ENCODE results near the gene POLR1A. TPM values are rescaled to one million over a fixed set of nuclear protein-coding genes. Genes with fewer than 3 reads are reported as not detected.

The POLR1A gene
- total RNA-seq, 4 donors from 2014 or later, result 11.1 to 17.6 (median 13.3) TPM

DNA sequence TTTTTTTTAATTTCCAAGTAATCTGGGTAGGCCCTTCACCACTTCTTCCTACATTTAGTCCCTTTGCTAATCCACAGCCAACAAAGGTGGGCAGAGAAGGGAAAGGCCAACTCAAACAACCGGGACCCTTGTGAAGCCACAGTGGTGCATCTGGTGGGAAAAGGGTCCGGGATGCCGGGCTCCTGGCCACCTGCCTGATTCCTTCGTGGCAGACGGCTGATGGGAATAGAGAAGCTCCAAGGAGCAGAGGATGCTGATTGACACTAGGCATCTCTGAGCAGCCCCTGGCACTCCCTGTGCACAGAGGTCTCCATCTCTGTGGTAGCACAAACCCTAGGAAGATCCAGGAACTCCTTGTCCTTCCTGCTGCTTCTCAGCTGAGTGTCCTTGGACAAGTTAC, 37.0 kb downstream of the POLR1A start:
- in situ Hi-C loops (cut with MboI; ENCODE audit: low pct_ligation_motif_present in 1 of 4, low pct_unique_long_range_greater_than_20kb in 1 of 4, low sequenced_read_pairs in 3 of 4) (no loop called here), intact Hi-C loops (cut with DNase I; ENCODE audit: low total_unique reads) (no loop called here)
- peaks cover 0 to 35% (median 14%) of the 10 kb centered on the region in 4 donors for H3K36me3 ChIP-seq
- TF ChIP-seq POLR2A (IDR thresholded peaks at IDR 0.05), result no peak
- TF ChIP-seq, protein P1, sequence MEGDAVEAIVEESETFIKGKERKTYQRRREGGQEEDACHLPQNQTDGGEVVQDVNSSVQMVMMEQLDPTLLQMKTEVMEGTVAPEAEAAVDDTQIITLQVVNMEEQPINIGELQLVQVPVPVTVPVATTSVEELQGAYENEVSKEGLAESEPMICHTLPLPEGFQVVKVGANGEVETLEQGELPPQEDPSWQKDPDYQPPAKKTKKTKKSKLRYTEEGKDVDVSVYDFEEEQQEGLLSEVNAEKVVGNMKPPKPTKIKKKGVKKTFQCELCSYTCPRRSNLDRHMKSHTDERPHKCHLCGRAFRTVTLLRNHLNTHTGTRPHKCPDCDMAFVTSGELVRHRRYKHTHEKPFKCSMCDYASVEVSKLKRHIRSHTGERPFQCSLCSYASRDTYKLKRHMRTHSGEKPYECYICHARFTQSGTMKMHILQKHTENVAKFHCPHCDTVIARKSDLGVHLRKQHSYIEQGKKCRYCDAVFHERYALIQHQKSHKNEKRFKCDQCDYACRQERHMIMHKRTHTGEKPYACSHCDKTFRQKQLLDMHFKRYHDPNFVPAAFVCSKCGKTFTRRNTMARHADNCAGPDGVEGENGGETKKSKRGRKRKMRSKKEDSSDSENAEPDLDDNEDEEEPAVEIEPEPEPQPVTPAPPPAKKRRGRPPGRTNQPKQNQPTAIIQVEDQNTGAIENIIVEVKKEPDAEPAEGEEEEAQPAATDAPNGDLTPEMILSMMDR (IDR thresholded peaks at IDR 0.05), result no peak
- TF ChIP-seq POLR2AphosphoS5 (IDR thresholded peaks at IDR 0.05), result no peak
- no peak for TF ChIP-seq EP300 (IDR thresholded peaks at IDR 0.05; ENCODE audit: low read depth)
- H3K27me3 ChIP-seq, result no peaks in the 10 kb centered on the region
- no peaks in the 10 kb centered on the region for H3K9me3 ChIP-seq
- H3K27ac ChIP-seq, result no peak overlapping the region
- H3K4me1 ChIP-seq, result peaks cover 0 to 9% (median 5%) of the 10 kb centered on the region in 4 donors
- WGBS, 2 donors (ENCODE audit: low coverage in 1 of 2), result 97% methylated on average over 5 of the region's 5 CpGs; no CpG with 5 or more reads in 1 of the 2 donors
- DNase-seq, result no peak
- no peak overlapping the region for H3K4me3 ChIP-seq

DNA sequence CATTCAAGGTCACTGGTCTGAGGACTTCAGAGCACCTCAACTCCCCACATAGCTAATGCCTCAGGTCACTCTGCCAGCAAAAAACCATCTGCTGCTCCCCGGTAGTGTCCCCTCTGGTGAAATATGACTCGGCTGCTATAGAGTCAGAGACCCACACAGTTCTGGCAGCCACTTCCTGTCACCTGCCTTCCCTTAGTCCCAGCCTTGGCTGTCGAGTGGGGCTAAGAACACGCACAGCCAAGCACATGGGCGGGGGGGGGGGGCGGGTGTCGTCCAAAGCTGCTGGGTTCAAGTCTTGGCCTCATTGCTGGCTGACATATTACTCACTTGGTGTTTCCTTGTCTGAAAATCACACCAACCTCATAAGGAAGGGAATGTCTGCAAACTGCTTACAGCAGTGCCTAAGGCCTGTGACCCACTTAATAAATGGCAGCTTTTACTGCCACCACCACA, 37.5 kb downstream of the POLR1A start:
- intact Hi-C loops (cut with DNase I; ENCODE audit: low total_unique reads), result no loop called here
- TF ChIP-seq, protein P1 (IDR thresholded peaks at IDR 0.05), result no peak
- TF ChIP-seq EP300 (IDR thresholded peaks at IDR 0.05; ENCODE audit: low read depth) (no peak), POLR2AphosphoS5 (IDR thresholded peaks at IDR 0.05) (no peak), POLR2A (IDR thresholded peaks at IDR 0.05) (no peak)
- in situ Hi-C loops (cut with MboI; ENCODE audit: low pct_ligation_motif_present in 1 of 4, low pct_unique_long_range_greater_than_20kb in 1 of 4, low sequenced_read_pairs in 3 of 4), result no loop called here
- WGBS, 2 donors (ENCODE audit: low coverage in 1 of 2), result 49% methylated on average over 7 of the region's 7 CpGs; no CpG with 5 or more reads in 1 of the 2 donors
- no peak overlapping the region for H3K27ac ChIP-seq
- no peaks in the 10 kb centered on the region for H3K27me3 ChIP-seq
- peak; percentile 24 for DNase-seq
- peaks cover 0 to 9% (median 5%) of the 10 kb centered on the region in 4 donors for H3K4me1 ChIP-seq
- no peak overlapping the region for H3K4me3 ChIP-seq
- H3K36me3 ChIP-seq, result peaks cover 0 to 35% (median 15%) of the 10 kb centered on the region in 4 donors
- no peaks in the 10 kb centered on the region for H3K9me3 ChIP-seq

DNA sequence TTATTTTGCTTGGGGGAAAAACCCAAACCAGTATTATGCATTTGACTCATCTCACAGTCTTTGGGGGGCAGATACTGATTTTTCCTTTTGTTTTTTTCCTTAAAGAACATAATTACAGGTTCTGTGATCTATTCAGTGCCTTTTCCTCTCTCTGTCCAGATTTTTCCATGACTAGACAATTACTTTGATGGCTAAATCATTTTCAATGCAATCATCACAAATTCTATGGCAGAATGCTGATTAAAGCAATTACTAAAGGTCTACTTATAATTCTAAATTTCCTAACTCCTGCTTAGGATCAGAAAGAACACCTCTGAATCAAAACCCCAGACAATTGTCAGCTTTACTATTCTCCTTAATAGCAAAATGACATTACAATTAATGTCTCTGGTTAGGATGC, 38.8 kb downstream of the POLR1A start:
- H3K27me3 ChIP-seq, result no peaks in the 10 kb centered on the region
- no peaks in the 10 kb centered on the region for H3K9me3 ChIP-seq
- H3K4me3 ChIP-seq, result no peak overlapping the region
- H3K4me1 ChIP-seq, result peaks cover 0 to under 1% (median 0%) of the 10 kb centered on the region in 4 donors
- no peak for DNase-seq
- TF ChIP-seq EP300 (IDR thresholded peaks at IDR 0.05; ENCODE audit: low read depth), result no peak
- no peak for TF ChIP-seq POLR2A (IDR thresholded peaks at IDR 0.05)
- no peak for TF ChIP-seq POLR2AphosphoS5 (IDR thresholded peaks at IDR 0.05)
- TF ChIP-seq, protein P1 (IDR thresholded peaks at IDR 0.05), result no peak
- intact Hi-C loops (cut with DNase I; ENCODE audit: low total_unique reads), result no loop called here
- peaks cover 0 to 35% (median 15%) of the 10 kb centered on the region in 4 donors for H3K36me3 ChIP-seq
- in situ Hi-C loops (cut with MboI; ENCODE audit: low pct_ligation_motif_present in 1 of 4, low pct_unique_long_range_greater_than_20kb in 1 of 4, low sequenced_read_pairs in 3 of 4), result no loop called here
- no peak overlapping the region for H3K27ac ChIP-seq

DNA sequence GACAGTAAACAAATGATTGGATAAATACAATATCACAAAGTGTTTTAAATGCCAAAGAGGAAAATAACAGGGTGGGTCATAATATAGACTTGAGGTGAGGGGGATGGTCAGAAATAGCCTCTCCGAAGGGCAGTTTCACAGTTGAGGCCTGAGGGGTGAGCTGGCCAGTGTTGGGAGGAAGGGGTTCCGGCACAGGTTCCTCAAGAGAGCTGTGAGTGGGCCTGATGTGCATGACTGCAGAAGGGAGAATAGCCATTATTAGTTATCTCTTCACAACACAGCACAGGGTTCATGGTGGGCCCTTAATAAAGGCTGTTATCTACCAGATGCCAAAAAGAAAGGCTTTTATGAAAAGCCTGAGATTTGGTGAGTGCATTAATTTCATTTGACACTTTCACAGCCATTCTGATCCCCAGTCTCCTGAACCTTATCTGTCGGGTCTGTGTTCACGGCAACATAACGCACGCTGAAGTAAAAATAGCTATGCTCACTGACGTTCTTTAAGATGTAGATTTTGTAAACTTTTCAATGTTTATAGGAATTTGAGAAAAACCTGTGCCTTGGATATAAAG, 39.6 kb downstream of the POLR1A start:
- Histone ChIP-seq H3K36me3 (peaks cover 0 to 35% (median 14%) of the 10 kb centered on the region in 4 donors), H3K27me3 (no peaks in the 10 kb centered on the region), H3K9me3 (no peaks in the 10 kb centered on the region), H3K4me1 (no peaks in the 10 kb centered on the region), H3K27ac (peak overlapping the region; percentile 0 to 38 (median 14)), H3K4me3 (no peak overlapping the region)
- intact Hi-C loops (cut with DNase I; ENCODE audit: low total_unique reads), result no loop called here
- 75 to 94% methylated on average over 7 of the region's 7 CpGs for WGBS, 2 donors (ENCODE audit: low coverage in 1 of 2)
- TF ChIP-seq POLR2AphosphoS5 (IDR thresholded peaks at IDR 0.05), result no peak
- in situ Hi-C loops (cut with MboI; ENCODE audit: low pct_ligation_motif_present in 1 of 4, low pct_unique_long_range_greater_than_20kb in 1 of 4, low sequenced_read_pairs in 3 of 4), result no loop called here
- no peak for DNase-seq

DNA sequence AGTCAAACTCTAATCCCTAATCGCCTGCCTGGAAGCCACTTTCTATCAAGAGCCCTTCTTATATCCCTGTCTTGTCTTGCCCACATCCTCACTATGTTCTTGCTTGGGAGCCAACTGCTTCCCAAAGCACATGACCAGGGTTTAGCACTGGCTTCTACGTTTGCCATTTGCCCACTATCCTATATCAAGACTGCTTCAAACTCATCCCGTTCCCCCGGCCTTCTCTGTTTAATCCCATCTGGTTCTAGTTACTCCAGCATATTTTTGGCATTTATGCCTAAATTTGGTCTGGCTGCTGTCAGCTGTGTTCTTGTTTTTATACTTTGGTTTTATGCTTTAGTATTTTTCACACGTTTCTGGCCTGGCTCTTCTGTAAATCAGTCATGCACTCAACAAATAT, 40.2 kb downstream of the POLR1A start:
- TF ChIP-seq, protein P1 (IDR thresholded peaks at IDR 0.05), result no peak
- TF ChIP-seq POLR2A (IDR thresholded peaks at IDR 0.05) (no peak), POLR2AphosphoS5 (IDR thresholded peaks at IDR 0.05) (no peak), EP300 (IDR thresholded peaks at IDR 0.05; ENCODE audit: low read depth) (no peak)
- Histone ChIP-seq H3K4me1 (no peaks in the 10 kb centered on the region), H3K27me3 (no peaks in the 10 kb centered on the region), H3K36me3 (peaks cover 0 to 31% (median 11%) of the 10 kb centered on the region in 4 donors), H3K9me3 (no peaks in the 10 kb centered on the region), H3K4me3 (no peak overlapping the region), H3K27ac (peak overlapping the region in 3 of 4 donors; percentile 0 to 38 (median 14))
- DNase-seq, result no peak
- 51 to 53% methylated on average over 4 to 5 of the region's 5 CpGs for WGBS, 2 donors (ENCODE audit: low coverage in 1 of 2)
- in situ Hi-C loops (cut with MboI; ENCODE audit: low pct_ligation_motif_present in 1 of 4, low pct_unique_long_range_greater_than_20kb in 1 of 4, low sequenced_read_pairs in 3 of 4), result no loop called here
- intact Hi-C loops (cut with DNase I; ENCODE audit: low total_unique reads), result no loop called here
